Measurements from ENCODE around the gene SALL3. TPM values are rescaled to one million over a fixed set of nuclear protein-coding genes. Genes with fewer than 3 reads are reported as not detected.

SALL3 gene
- total RNA-seq, 2 donors from 2014 or later = 3.0 to 40.8 TPM

- no peak for DNase-seq (ENCODE audit: low spot score)
- intact Hi-C loops (cut with DNase I) = no loop called here
- H3K4me1 ChIP-seq (replicated peaks) = no peaks in the 10 kb centered on the region
- no peak for TF ChIP-seq POLR2A (IDR thresholded peaks at IDR 0.05)
- no peak for TF ChIP-seq POLR2AphosphoS5 (IDR thresholded peaks at IDR 0.05)
- no peak for TF ChIP-seq CTCF (IDR thresholded peaks at IDR 0.05)
- H3K27me3 ChIP-seq (replicated peaks; ENCODE audit: insufficient read depth) = no peaks in the 10 kb centered on the region
- WGBS = 98% methylated on average over 25 of the region's 25 CpGs
- no peak overlapping the region for H3K27ac ChIP-seq
- H3K4me3 ChIP-seq = no peak overlapping the region
- no peaks in the 10 kb centered on the region for H3K9me3 ChIP-seq
- no peaks in the 10 kb centered on the region for H3K36me3 ChIP-seq
Measured at GRCh38 chr18:79022603-79023002, 43.0 kb downstream of the SALL3 start.

GRCh38 chr18:79026491-79026890 is 46.9 kb downstream of the SALL3 start:
- no peak for DNase-seq (ENCODE audit: low spot score)
- H3K36me3 ChIP-seq = no peaks in the 10 kb centered on the region
- no peak overlapping the region for H3K27ac ChIP-seq
- no peaks in the 10 kb centered on the region for H3K27me3 ChIP-seq (replicated peaks; ENCODE audit: insufficient read depth)
- no peaks in the 10 kb centered on the region for H3K9me3 ChIP-seq
- TF ChIP-seq CTCF (IDR thresholded peaks at IDR 0.05) (no peak), POLR2AphosphoS5 (IDR thresholded peaks at IDR 0.05) (no peak)
- no peaks in the 10 kb centered on the region for H3K4me1 ChIP-seq (replicated peaks)
- intact Hi-C loops (cut with DNase I) = no loop called here
- WGBS = 56% methylated on average over 5 of the region's 5 CpGs
- no peak overlapping the region for H3K4me3 ChIP-seq

- no peaks in the 10 kb centered on the region for H3K9me3 ChIP-seq
- intact Hi-C loops (cut with DNase I) = no loop called here
- H3K4me1 ChIP-seq (replicated peaks) = no peaks in the 10 kb centered on the region
- no peaks in the 10 kb centered on the region for H3K27me3 ChIP-seq (replicated peaks; ENCODE audit: insufficient read depth)
- H3K4me3 ChIP-seq = no peak overlapping the region
- no peaks in the 10 kb centered on the region for H3K36me3 ChIP-seq
- TF ChIP-seq POLR2AphosphoS5 (IDR thresholded peaks at IDR 0.05) = no peak
- no peak for TF ChIP-seq POLR2A (IDR thresholded peaks at IDR 0.05)
- no peak for TF ChIP-seq CTCF (IDR thresholded peaks at IDR 0.05)
- WGBS = 54% methylated on average over 9 of the region's 9 CpGs
- DNase-seq (ENCODE audit: low spot score) = no peak
- H3K27ac ChIP-seq = no peak overlapping the region
Measured at GRCh38 chr18:79030680-79031079, 51.1 kb downstream of the SALL3 start.

GRCh38 chr18:79042276-79042675 is 62.7 kb downstream of the SALL3 start:
- no peaks in the 10 kb centered on the region for H3K27me3 ChIP-seq (replicated peaks; ENCODE audit: insufficient read depth)
- WGBS = 50% methylated on average over 5 of the region's 5 CpGs
- no peak for DNase-seq (ENCODE audit: low spot score)
- no peaks in the 10 kb centered on the region for H3K4me1 ChIP-seq (replicated peaks)
- no peaks in the 10 kb centered on the region for H3K9me3 ChIP-seq
- no peak overlapping the region for H3K27ac ChIP-seq
- TF ChIP-seq CTCF (IDR thresholded peaks at IDR 0.05) = no peak
- no peak for TF ChIP-seq POLR2AphosphoS5 (IDR thresholded peaks at IDR 0.05)
- TF ChIP-seq POLR2A (IDR thresholded peaks at IDR 0.05) = no peak
- intact Hi-C loops (cut with DNase I) = no loop called here
- no peak overlapping the region for H3K4me3 ChIP-seq
- no peaks in the 10 kb centered on the region for H3K36me3 ChIP-seq

GRCh38 chr18:79043288-79043687 is 63.7 kb downstream of the SALL3 start:
- no peak overlapping the region for H3K27ac ChIP-seq
- H3K36me3 ChIP-seq = no peaks in the 10 kb centered on the region
- TF ChIP-seq CTCF (IDR thresholded peaks at IDR 0.05) (no peak), POLR2AphosphoS5 (IDR thresholded peaks at IDR 0.05) (no peak), POLR2A (IDR thresholded peaks at IDR 0.05) (no peak)
- 95% methylated on average over 5 of the region's 5 CpGs for WGBS
- no peak for DNase-seq (ENCODE audit: low spot score)
- no peaks in the 10 kb centered on the region for H3K4me1 ChIP-seq (replicated peaks)
- no peak overlapping the region for H3K4me3 ChIP-seq
- H3K9me3 ChIP-seq = no peaks in the 10 kb centered on the region
- no peaks in the 10 kb centered on the region for H3K27me3 ChIP-seq (replicated peaks; ENCODE audit: insufficient read depth)
- intact Hi-C loops (cut with DNase I) = no loop called here
